Mesendoderm (in vitro differentiated cells): ENCODE data around the gene LCE4A.

Experiments used
- DNase-seq: peaks from one replicate; pipeline ENCODE4 v3.0.0; 2013
- H2AK5ac ChIP-seq: 2 replicates; pipeline ENCODE4 v1.6.1; 2013; ENCODE audit warnings: low read length, inconsistent platforms
- H2BK120ac ChIP-seq: 2 replicates; pipeline ENCODE4 v1.6.1; 2013; ENCODE audit warnings: low read depth, mild to moderate bottlenecking, low read length, moderate library complexity, mixed read lengths
- H2BK15ac ChIP-seq: replicated peaks from 2 replicates; pipeline ENCODE4 v1.6.1; 2013; ENCODE audit warnings: low read depth, mild to moderate bottlenecking, moderate library complexity
- H2BK5ac ChIP-seq: 2 replicates; pipeline ENCODE4 v1.6.1; 2013; ENCODE audit warnings: low read length, inconsistent platforms
- H3K18ac ChIP-seq: 2 replicates; pipeline ENCODE4 v1.6.1; 2013; ENCODE audit warnings: mild to moderate bottlenecking, low read length, mixed read lengths
- H3K23ac ChIP-seq: one replicate; pipeline ENCODE4 v1.6.1; 2013; ENCODE audit warnings: low read length
- H3K27ac ChIP-seq: 2 replicates; pipeline ENCODE4 v1.5.1; 2013; ENCODE audit warnings: low read depth, mild to moderate bottlenecking, inconsistent platforms, low read length, moderate library complexity
- H3K27me3 ChIP-seq: 2 replicates; pipeline ENCODE4 v1.6.1; 2013; ENCODE audit warnings: low read length, control low read depth, mild to moderate bottlenecking, inconsistent platforms; ENCODE audit not compliant: insufficient read depth, poor library complexity
- H3K36me3 ChIP-seq: 2 replicates; pipeline ENCODE4 v1.6.1; 2013; ENCODE audit warnings: low read length, inconsistent platforms; ENCODE audit not compliant: control insufficient read depth, insufficient read depth
- H3K4ac ChIP-seq: one replicate; pipeline ENCODE4 v1.6.1; 2013; ENCODE audit warnings: low read depth, mild to moderate bottlenecking, low read length, moderate library complexity
- H3K4me1 ChIP-seq: 2 replicates; pipeline ENCODE4 v1.6.1; 2013; ENCODE audit warnings: low read depth, low read length, inconsistent platforms; ENCODE audit not compliant: control insufficient read depth
- H3K4me2 ChIP-seq: 2 replicates; pipeline ENCODE4 v1.6.1; 2013; ENCODE audit warnings: low read length
- H3K4me3 ChIP-seq: 2 replicates; pipeline ENCODE4 v1.5.1; 2013; ENCODE audit warnings: mild to moderate bottlenecking, low read length
- H3K56ac ChIP-seq: one replicate; pipeline ENCODE4 v1.6.1; 2013; ENCODE audit warnings: low read length
- H3K79me1 ChIP-seq: 2 replicates; pipeline ENCODE4 v1.6.1; 2013; ENCODE audit warnings: low read length, inconsistent platforms
- H3K79me2 ChIP-seq: 2 replicates; pipeline ENCODE4 v1.6.1; 2013; ENCODE audit warnings: mild to moderate bottlenecking, low read length; ENCODE audit not compliant: control insufficient read depth, insufficient read depth
- H3K9ac ChIP-seq: 2 replicates; pipeline ENCODE4 v1.6.1; 2013; ENCODE audit warnings: low read length, inconsistent platforms
- H4K5ac ChIP-seq: one replicate; pipeline ENCODE4 v1.6.1; 2013; ENCODE audit warnings: low read length
- H4K8ac ChIP-seq: one replicate; pipeline ENCODE4 v1.6.1; 2013; ENCODE audit warnings: low read depth, mild to moderate bottlenecking, control low read depth, low read length, moderate library complexity
- WGBS: extraction: QIAGEN DNeasy Blood & Tissue Kit; methylation state at CpG from one replicate; pipeline ENCODE4 v1.1.7; 2013; ENCODE audit warnings: low lambda C conversion rate, missing lambda C conversion rate; ENCODE audit not compliant: insufficient coverage; ENCODE audit errors: extremely low coverage; 5-methylcytosine and 5-hydroxymethylcytosine counted together

LCE4A gene

GRCh38 chr1:152758636-152759035, 50.7 kb downstream of the LCE4A start:
- no CpG with 5 or more reads among the region's 4 CpGs for WGBS
- no peak overlapping the region for H3K56ac ChIP-seq

More at GRCh38 chr1:152758636-152759035, 50.7 kb downstream of the LCE4A start:
- Histone ChIP-seq H2BK5ac (no peak overlapping the region), H3K9ac (no peak overlapping the region), H3K79me1 (no peaks in the 10 kb centered on the region), H3K79me2 (no peaks in the 10 kb centered on the region), H3K4me2 (no peak overlapping the region), H3K36me3 (no peaks in the 10 kb centered on the region), H3K4ac (no peak overlapping the region), H2BK15ac (no peak overlapping the region), H3K4me3 (no peak overlapping the region), H3K23ac (no peak overlapping the region), H4K8ac (no peak overlapping the region), H3K27ac (no peak overlapping the region), H4K5ac (no peak overlapping the region), H3K18ac (no peak overlapping the region), H2BK120ac (no peak overlapping the region), H2AK5ac (no peak overlapping the region), H3K4me1 (no peaks in the 10 kb centered on the region), H3K27me3 (no peaks in the 10 kb centered on the region)
- no peak for DNase-seq
